HG03520 (cell line): ENCODE measurements around the gene TXNDC8.

ENCODE experiments used
- ATAC-seq: cut with Tn5 transposase; IDR thresholded peaks from one replicate; pipeline ENCODE4 v1.9.1; 2021; ENCODE audit warnings: mild to moderate bottlenecking, moderate library complexity; ENCODE audit not compliant: unreplicated experiment

TXNDC8 gene

DNA sequence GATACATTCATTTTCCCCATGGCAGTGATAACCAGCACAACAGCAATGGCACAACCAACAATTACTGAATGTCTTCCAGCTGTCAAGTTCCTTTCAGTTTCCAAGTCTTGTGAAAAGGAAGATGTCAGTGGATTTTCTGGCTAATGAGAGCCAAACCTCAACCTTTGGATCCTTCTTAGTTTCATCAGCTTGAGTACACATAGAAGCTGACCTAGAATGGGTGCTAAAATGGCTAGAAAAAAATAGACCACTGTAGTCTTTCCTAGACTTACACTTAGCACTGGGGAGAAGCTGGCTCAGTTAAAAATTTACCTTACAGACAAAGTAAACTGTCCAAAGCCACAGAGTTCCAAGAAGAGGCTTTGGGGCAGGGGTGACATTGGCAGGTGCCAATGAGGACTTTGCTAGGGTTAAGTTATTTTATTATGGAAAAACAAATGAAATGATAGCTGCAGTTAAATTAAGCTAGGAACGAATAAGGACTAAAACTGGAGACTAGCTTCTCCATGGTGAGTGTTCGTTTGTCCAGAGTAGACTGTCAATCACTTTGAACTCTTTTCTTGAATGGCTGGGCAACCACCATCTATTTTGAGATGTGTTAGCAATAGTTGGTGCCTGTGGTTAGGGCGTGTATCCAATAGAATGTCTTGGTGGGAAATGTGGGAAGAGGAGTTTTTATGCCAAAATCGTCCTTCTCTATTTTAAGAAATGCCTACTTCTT lies 55.5 kb downstream of the TXNDC8 start:
- ATAC-seq, result no peak

DNA sequence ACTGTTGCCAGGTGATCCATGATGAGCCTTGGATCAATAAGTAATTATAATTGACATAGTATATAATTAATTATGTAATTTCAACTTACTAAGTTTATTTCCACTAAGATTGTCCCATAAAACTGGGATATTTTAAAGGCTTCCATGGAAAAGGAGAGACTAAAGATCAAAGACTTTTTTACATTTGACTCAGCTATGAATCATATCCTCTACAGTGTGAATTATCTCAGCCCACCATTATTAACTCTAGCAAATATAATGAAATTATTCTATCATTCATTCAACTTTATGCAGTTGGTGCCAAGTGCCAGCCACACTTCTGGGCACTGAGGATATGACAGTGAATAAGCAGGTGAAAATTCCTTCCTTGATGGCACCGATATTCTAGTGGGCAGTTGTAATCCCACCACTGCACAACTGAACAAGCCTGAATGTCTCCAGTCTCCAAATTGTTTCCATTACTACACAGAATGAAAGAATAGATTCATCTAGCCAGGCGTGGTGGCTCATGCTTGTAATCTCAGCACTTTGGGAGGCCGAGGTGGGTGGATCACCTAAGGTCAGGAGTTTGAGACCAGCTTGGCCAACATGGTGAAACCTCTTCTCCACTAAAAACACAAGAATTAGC lies 59.5 kb downstream of the TXNDC8 start:
- ATAC-seq, result no peak

DNA sequence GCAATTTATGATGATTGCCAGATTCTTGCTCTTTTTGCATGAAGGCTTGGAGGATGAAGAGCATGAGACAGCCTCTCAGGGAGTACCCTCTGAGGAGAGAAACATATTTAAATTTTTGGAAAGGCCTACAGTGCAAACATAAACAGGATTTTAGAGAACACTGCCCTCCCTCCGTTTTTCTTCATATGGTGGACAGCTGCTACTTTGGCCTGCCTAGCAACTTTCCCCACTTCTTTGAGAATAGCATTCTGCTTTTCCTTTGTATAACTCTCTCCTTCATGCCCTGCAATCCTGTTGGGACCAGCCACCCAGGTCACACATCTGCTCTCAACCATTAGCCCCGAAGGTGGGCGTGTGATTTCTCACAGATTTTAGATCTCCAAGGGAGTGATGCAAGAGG lies 60.9 kb downstream of the TXNDC8 start:
- no peak for ATAC-seq

DNA sequence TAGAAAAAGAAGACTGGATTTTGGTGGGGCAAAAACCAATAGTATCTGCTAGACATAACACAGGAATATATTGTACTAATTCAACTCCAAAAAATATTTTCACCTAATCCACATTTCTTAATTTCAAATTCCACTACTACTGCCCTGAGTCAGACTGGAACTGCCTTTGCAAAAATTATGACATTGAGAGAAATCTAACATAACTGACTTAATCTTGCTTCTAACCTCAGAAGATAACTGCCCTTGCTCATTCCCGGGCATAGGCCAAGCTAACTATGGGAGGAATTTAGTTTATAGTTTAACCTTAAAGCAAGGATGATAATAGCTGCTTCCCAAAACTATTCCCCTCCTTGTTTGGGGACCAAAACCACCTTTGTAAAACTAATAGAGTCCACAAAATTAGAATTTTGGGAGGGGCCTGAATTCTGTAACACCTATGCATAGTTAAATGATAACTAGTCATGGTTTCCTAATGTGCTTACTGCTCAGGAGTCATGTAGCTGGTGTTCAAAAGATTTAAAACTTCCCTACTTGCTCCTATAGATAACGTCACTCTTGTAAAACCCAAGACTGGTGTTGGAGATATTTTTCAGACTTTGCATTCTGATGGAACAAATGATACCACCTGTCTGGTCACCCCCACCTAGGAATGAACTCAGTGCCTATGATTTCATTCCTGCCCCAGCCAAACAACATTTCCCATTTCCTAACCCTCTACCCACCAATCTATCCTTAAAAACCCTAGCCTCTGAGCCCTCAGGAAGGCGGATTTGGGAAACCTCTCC lies 67.3 kb downstream of the TXNDC8 start:
- ATAC-seq, result no peak

DNA sequence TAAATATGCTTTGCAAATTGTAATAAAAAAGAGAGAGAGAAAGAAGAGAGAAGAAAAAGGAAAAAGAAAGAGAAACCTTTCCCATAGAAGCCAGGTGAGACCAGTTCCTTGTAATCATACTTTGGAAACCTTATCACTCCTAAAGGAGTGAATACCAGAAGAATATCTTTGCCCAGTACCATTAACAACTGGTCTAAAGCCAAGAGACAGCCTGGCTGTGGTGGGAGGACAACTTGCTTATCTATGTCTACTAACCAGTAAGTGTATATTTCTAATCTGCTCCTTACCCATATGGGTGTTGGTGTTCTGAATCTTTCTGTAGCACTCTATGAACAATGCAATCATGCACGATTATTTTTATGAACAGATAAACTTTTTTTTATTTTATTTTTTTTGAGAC lies 70.9 kb downstream of the TXNDC8 start:
- no peak for ATAC-seq

DNA sequence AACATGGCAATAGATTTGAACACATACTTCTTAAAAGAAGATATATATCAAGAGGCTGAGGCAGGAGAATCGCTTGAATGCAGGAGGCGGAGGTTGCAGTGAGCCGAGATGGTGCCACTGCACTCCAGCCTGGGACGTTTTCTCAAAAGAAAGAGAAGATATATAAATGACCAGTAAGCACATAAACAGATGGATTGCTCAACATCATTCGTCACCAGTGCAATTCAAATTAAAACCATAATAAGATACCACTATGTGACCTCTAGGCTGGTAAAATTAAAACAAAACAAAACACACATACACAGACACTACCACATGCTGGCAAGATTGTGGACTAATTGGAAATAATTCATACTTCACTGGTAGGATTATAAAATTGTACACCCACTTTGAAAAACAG lies 76.0 kb downstream of the TXNDC8 start:
- no peak for ATAC-seq

DNA sequence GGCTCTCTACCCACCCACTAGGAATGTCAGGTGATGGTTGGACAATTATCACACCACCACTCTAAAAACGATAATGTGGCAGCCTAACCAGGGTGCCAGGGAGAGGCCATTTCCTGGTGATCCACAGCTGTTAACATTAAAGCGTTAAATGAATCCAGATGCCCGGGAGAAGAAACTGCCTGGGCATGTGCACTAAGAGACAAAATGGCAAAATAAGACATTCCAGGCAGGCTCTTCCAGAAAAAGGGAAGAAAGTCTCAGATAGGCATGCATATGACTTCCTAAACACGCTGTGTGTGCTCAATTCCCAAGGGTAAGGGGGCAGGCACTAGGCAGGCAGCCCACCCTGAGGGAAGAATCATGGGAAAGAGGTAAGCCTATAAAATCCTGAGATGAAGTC lies 76.8 kb downstream of the TXNDC8 start:
- no peak for ATAC-seq

DNA sequence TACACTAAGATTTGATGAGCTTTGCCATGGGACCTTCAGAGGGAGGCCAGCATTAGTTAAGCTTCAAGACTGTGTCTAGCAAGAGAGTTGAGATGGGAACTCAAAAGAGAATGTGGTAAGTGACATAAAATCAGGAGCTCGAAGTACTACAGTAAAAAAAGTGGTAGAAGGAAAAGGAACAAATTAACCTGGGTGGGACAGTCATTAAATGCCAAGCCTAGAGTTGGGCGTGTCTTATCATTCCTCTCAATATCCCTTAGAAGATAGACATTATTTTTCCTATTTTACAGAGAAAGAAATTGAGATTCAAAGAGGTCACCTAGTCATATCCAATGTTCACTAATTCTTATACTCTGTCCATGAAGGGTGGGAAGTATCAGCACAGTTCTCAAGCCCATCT lies 78.1 kb downstream of the TXNDC8 start:
- ATAC-seq, result no peak

DNA sequence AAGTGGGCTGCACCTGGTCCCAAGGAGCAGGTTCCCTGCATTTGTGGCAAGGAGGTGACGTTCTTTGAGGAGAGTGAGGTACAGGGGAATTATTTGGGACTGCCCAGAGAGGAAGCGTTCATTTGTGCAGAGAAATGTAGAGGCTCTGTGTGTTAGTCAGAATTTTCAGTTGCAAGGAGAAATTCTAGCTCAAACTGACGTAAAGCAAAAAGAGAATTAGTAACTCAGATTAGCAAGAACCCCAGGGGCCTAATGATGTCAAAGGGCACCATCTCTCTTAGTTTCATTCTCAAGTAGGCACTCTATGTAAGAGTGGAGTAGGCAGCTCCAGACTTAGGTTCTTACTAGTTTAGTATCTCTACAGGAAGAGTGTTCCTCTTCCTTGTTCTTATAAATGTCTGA lies 79.0 kb downstream of the TXNDC8 start:
- no peak for ATAC-seq

DNA sequence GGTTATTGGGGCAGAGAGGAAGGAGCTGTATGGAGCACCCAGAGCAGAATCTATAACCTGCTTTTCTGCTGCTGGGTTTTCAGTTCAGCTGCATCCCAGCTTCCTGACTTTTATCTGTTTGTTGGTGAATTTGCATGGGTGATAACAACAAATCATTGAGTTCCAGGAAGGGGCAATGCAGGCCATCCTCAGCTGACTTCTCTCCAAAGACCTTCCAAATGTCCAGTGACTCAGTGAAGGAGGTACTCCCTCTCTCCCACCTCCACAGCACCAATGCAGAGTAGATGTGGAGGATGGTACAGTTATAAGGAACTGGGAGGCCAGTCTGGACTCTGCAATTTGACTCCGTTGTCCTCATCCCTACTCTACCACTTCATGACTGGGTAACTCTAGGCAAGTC lies 79.7 kb downstream of the TXNDC8 start:
- ATAC-seq, result no peak

DNA sequence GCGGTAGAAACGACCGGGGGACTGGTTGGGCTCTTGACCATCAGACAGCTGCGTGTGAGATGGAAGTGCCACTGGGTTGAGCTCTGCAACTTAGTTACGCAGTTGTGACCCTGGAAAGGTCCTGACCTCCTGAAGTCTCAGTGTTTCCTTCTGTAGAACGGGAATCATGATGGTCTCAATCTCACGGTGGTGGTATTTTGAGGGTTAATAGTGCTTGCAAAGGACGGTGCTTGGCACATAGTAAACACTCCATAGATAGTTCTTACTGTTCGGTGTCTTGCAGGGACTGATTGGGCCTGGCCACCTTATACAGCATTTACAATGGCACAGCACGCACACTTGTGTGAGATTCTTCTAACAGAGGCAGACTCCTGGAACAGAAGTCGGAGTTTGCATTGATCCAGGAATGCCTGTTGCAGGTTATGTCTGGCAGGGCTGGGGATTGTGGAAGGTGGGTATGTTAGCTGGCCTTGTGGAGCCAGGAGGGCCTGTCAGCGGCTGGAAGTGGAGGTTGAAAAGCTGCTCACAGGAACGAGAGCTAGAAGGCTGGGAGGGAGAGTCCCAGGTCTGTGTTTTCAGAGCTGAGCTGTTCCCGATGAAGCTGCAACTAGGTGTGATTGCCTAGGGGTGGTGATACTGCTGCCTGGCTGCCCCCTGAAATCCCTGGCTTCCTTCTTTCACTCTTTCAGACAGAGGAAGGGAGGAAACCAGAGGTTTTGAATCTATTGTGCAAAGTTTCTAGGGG lies 80.4 kb downstream of the TXNDC8 start:
- ATAC-seq, result peak; percentile 0

DNA sequence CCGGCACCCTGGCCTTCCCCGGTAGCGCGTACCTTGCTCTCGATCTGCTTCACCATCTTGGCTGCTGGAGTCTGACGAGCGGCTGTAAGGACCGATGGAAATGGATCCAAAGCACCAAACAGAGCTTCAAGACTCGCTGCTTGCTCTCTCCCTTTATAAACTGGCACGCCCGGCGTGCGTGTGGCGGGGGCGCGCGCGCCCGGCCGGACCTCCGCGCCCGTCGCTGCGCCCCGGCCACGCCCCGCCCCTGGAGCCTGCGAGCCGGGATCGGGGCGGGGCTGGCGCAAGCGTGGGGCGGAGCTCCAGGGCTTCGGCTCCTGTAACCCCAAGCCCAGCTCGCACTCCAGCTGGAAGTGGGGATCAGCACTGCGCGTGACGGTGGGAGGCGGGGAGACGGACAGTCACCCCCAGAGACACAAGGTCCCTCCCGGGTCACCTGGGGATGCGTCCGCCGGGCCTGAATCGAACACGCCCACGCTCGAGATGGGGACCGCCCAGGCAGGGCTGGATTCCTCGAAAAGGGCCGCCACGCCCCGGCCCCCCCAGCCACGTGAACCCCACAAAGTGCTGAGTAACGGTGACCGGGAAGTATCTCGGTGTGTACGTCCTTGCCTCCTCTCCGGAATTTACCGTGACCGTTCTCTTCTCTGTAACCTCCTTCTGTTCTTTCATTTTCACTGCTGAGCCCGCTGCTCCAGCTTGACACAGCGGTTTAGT lies 81.1 kb downstream of the TXNDC8 start, which contains the start of gene TXN:
TXN (minus strand) TSS at position 128 of the 717 bp plus-strand sequence; CDS start at position 56, 72 bp downstream.
- ATAC-seq, result peak; percentile 64

DNA sequence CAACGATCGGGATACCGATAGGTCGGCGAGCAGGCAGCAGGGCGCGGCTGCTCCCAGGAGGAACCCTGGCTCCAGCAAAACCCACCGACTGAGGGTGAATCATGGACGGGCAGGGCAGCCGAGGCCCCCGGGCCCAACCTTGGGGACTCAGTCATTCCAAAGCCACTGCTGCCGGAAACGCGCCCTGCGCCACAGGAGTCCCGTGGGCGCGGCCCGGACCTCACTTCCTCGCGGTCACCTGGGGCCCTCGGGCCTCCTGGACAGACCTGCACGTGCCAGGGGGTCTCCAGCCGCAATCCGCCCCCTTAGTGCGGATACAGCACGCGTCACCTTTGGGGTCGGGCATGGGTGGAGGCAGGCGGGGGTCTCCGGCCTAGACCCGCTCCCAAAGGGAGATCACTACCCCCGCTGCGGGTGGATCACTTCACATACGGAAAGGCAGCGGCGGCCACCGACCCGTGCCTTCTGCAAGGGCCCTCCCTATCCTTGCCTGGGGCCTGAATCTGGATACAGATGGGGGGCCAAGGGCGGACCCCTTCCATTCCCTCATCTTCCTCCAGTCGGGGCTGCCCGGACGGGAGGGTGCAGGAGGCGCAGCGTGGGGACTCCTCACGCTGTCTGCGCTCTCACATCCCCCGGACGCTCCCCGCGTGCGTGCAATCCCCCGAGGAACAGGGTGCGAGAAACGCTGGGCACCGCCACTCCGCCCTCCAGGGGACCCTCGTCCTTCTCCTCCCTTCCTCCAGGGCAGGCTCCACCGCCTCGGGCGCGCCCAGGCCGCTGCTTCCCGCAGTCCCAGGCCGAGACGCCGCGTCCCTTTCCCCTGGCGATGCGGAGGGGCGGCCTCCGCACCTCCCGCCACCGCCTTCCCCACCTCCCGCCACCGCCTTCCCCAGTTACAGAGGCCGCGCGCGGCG lies 81.9 kb downstream of the TXNDC8 start:
- peak; percentile 13 for ATAC-seq

DNA sequence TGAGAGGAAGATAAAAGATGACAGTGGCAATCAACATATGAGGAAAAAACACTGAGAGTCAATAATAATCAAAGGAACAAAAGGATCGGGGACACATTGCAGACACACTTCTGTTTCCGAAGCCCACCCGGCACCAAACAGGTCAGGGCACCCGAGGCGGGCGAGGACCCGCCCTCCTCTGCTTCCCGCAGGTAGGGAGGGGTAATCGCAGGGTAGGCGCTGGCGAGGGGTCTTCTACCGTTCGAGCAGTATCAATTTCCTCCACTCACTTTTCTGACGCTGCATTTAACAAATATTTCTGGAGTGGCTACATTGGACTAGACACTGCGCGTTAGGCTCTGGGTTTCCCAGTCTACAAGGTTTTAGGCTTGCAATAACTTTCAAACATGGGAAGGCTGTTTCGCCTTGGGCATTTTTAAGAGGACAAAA lies 82.6 kb downstream of the TXNDC8 start:
- no peak for ATAC-seq

DNA sequence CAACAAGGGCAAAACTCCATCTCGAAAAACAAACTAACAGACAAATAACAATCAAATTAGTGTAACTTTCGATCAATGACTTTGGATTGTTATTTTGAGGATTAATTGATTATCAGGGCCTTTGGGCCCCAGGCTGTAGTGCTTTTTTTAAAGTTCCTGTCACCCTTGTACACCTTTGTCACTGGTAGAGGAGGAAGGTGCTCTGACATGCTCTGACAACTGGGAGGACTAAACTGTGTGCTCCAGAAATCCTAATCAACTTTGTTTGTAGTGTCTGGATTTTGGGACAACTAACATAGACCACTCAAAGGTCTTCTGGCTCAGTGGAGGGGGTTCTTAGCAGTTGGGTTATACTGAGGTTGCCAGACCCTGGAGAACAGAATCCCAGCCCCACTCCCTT lies 83.2 kb downstream of the TXNDC8 start:
- ATAC-seq, result no peak
